NOMO-1 treated with dmso at 0.1 percent for 144 hours (cell line): ENCODE data around the gene RCAN1.
A peak's percentile ranks its signal among the peaks of the same experiment; 100 is the strongest.

Experiments used
- DNase-seq: peaks from one replicate; lab custom pipeline; 2025; ENCODE audit not compliant: unreplicated experiment; lab: John Stamatoyannopoulos, UW

RCAN1 gene

GRCh38 chr21:34614628-34615486 is at the start of gene RCAN1:
TSS of gene RCAN1 (minus strand) at chr21:34615113. CDS start at chr21:34615011, 102 bp downstream.
- DNase-seq, result peak; percentile 94

- no peak for DNase-seq
Measured at GRCh38 chr21:34661848-34662247, 46.9 kb upstream of the RCAN1 start.

- no peak for DNase-seq
Measured at GRCh38 chr21:34653522-34653921, 38.6 kb upstream of the RCAN1 start.

- no peak for DNase-seq
Measured at GRCh38 chr21:34651642-34652041, 36.7 kb upstream of the RCAN1 start.

- no peak for DNase-seq
Measured at GRCh38 chr21:34650861-34651431, 36.0 kb upstream of the RCAN1 start.

GRCh38 chr21:34649400-34649799 is 34.5 kb upstream of the RCAN1 start:
- DNase-seq, result no peak

GRCh38 chr21:34648739-34649297 is 33.9 kb upstream of the RCAN1 start:
- no peak for DNase-seq

- DNase-seq, result no peak
Measured at GRCh38 chr21:34647555-34647954, 32.6 kb upstream of the RCAN1 start.

GRCh38 chr21:34644825-34645224 is 29.9 kb upstream of the RCAN1 start:
- DNase-seq, result no peak

GRCh38 chr21:34642211-34643075 is 27.5 kb upstream of the RCAN1 start:
- no peak for DNase-seq

- DNase-seq, result no peak
Measured at GRCh38 chr21:34640858-34641257, 25.9 kb upstream of the RCAN1 start.

GRCh38 chr21:34639882-34640788 is 25.2 kb upstream of the RCAN1 start:
- DNase-seq, result no peak

- no peak for DNase-seq
Measured at GRCh38 chr21:34639250-34639649, 24.3 kb upstream of the RCAN1 start.

- DNase-seq, result no peak
Measured at GRCh38 chr21:34636961-34637360, 22.0 kb upstream of the RCAN1 start.

GRCh38 chr21:34635307-34635706 is 20.4 kb upstream of the RCAN1 start:
- DNase-seq, result no peak

GRCh38 chr21:34632498-34632897 is 17.6 kb upstream of the RCAN1 start:
- no peak for DNase-seq

- DNase-seq, result peak; percentile 28
Measured at GRCh38 chr21:34630536-34631143, 15.7 kb upstream of the RCAN1 start.

GRCh38 chr21:34626131-34626530 is 11.2 kb upstream of the RCAN1 start:
- DNase-seq, result no peak

- no peak for DNase-seq
Measured at GRCh38 chr21:34625030-34625593, 10.2 kb upstream of the RCAN1 start.
